ENCODE measurements around the gene DNAH3. TPM values are rescaled to one million over a fixed set of nuclear protein-coding genes. Genes with fewer than 3 reads are reported as not detected.

The DNAH3 gene
- total and polyA plus RNA-seq, 2 experiments from 2014 or later, result 0.70 to 1.3 TPM

DNA sequence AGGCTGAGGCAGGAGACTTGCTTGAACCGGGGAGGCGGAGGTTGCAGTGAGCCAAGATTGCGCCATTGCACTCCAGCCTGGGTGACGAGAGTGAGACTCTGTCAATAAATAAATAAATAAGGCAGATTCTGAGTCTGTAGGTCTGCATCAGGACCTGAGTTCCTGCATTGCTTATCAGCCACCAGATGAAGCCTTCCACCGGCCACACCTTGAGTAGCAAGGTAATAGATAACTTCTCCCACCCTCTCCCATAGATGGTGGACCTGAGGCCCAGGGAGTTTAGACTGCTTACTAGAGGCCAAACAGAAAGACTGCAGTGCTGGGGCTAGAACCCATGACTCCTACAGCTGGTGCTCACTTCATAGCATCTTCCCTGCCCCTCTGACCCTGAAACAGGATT lies 38.7 kb upstream of the DNAH3 start:
- H3K27me3 Mint-ChIP-seq (ENCODE audit: insufficient read depth, low read depth, poor library complexity), result no peaks in the 10 kb centered on the region
- Histone ChIP-seq H3K9me2 (ENCODE audit: insufficient read depth) (no peaks in the 10 kb centered on the region), H3K27me3 (ENCODE audit: insufficient read depth) (no peaks in the 10 kb centered on the region), H3K4me2 (no peak overlapping the region), H3K36me3 (ENCODE audit: insufficient read depth) (no peaks in the 10 kb centered on the region), H3K27ac (ENCODE audit: low read depth) (no peak overlapping the region), H2AFZ (no peak overlapping the region), H3F3A (replicated peaks; ENCODE audit: low read depth) (no peaks in the 10 kb centered on the region), H3K79me2 (replicated peaks; ENCODE audit: insufficient read depth) (no peaks in the 10 kb centered on the region), H4K20me1 (replicated peaks; ENCODE audit: insufficient read depth) (no peaks in the 10 kb centered on the region), H3K4me3 (no peak overlapping the region), H3K4me1 (ENCODE audit: insufficient read depth) (no peaks in the 10 kb centered on the region)
- ATAC-seq, result no peak
- H3K36me3 Mint-ChIP-seq (ENCODE audit: low read depth), result peaks cover 4% of the 10 kb centered on the region; the same call in 2 of the 3 replicates
- H3K4me3 Mint-ChIP-seq, result no peak overlapping the region
- peaks cover 3% of the 10 kb centered on the region; the same call in 1 of the 3 replicates for H3K9me3 Mint-ChIP-seq
- DNase-seq (ENCODE audit: low spot score), result no peak
- no peaks in the 10 kb centered on the region for H3K4me1 Mint-ChIP-seq
- no peak overlapping the region for H3K27ac Mint-ChIP-seq
- no peak for TF ChIP-seq EZH2phosphoT487 (IDR thresholded peaks at IDR 0.05; ENCODE audit: unreplicated experiment)
- no peak for TF ChIP-seq EZH2 (IDR thresholded peaks at IDR 0.05; ENCODE audit: low read depth, unreplicated experiment)
- TF ChIP-seq, protein P1, sequence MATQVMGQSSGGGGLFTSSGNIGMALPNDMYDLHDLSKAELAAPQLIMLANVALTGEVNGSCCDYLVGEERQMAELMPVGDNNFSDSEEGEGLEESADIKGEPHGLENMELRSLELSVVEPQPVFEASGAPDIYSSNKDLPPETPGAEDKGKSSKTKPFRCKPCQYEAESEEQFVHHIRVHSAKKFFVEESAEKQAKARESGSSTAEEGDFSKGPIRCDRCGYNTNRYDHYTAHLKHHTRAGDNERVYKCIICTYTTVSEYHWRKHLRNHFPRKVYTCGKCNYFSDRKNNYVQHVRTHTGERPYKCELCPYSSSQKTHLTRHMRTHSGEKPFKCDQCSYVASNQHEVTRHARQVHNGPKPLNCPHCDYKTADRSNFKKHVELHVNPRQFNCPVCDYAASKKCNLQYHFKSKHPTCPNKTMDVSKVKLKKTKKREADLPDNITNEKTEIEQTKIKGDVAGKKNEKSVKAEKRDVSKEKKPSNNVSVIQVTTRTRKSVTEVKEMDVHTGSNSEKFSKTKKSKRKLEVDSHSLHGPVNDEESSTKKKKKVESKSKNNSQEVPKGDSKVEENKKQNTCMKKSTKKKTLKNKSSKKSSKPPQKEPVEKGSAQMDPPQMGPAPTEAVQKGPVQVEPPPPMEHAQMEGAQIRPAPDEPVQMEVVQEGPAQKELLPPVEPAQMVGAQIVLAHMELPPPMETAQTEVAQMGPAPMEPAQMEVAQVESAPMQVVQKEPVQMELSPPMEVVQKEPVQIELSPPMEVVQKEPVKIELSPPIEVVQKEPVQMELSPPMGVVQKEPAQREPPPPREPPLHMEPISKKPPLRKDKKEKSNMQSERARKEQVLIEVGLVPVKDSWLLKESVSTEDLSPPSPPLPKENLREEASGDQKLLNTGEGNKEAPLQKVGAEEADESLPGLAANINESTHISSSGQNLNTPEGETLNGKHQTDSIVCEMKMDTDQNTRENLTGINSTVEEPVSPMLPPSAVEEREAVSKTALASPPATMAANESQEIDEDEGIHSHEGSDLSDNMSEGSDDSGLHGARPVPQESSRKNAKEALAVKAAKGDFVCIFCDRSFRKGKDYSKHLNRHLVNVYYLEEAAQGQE (IDR thresholded peaks at IDR 0.05; ENCODE audit: unreplicated experiment), result no peak
- TF ChIP-seq CREB1 (CRISPR knock-in tag; IDR thresholded peaks at IDR 0.05; ENCODE audit: low read depth), result no peak
- no peak for TF ChIP-seq STAT1 (IDR thresholded peaks at IDR 0.05; ENCODE audit: unreplicated experiment)
- no peak for TF ChIP-seq NANOG (IDR thresholded peaks at IDR 0.05; ENCODE audit: borderline replicate concordance)
- TF ChIP-seq, protein P2, sequence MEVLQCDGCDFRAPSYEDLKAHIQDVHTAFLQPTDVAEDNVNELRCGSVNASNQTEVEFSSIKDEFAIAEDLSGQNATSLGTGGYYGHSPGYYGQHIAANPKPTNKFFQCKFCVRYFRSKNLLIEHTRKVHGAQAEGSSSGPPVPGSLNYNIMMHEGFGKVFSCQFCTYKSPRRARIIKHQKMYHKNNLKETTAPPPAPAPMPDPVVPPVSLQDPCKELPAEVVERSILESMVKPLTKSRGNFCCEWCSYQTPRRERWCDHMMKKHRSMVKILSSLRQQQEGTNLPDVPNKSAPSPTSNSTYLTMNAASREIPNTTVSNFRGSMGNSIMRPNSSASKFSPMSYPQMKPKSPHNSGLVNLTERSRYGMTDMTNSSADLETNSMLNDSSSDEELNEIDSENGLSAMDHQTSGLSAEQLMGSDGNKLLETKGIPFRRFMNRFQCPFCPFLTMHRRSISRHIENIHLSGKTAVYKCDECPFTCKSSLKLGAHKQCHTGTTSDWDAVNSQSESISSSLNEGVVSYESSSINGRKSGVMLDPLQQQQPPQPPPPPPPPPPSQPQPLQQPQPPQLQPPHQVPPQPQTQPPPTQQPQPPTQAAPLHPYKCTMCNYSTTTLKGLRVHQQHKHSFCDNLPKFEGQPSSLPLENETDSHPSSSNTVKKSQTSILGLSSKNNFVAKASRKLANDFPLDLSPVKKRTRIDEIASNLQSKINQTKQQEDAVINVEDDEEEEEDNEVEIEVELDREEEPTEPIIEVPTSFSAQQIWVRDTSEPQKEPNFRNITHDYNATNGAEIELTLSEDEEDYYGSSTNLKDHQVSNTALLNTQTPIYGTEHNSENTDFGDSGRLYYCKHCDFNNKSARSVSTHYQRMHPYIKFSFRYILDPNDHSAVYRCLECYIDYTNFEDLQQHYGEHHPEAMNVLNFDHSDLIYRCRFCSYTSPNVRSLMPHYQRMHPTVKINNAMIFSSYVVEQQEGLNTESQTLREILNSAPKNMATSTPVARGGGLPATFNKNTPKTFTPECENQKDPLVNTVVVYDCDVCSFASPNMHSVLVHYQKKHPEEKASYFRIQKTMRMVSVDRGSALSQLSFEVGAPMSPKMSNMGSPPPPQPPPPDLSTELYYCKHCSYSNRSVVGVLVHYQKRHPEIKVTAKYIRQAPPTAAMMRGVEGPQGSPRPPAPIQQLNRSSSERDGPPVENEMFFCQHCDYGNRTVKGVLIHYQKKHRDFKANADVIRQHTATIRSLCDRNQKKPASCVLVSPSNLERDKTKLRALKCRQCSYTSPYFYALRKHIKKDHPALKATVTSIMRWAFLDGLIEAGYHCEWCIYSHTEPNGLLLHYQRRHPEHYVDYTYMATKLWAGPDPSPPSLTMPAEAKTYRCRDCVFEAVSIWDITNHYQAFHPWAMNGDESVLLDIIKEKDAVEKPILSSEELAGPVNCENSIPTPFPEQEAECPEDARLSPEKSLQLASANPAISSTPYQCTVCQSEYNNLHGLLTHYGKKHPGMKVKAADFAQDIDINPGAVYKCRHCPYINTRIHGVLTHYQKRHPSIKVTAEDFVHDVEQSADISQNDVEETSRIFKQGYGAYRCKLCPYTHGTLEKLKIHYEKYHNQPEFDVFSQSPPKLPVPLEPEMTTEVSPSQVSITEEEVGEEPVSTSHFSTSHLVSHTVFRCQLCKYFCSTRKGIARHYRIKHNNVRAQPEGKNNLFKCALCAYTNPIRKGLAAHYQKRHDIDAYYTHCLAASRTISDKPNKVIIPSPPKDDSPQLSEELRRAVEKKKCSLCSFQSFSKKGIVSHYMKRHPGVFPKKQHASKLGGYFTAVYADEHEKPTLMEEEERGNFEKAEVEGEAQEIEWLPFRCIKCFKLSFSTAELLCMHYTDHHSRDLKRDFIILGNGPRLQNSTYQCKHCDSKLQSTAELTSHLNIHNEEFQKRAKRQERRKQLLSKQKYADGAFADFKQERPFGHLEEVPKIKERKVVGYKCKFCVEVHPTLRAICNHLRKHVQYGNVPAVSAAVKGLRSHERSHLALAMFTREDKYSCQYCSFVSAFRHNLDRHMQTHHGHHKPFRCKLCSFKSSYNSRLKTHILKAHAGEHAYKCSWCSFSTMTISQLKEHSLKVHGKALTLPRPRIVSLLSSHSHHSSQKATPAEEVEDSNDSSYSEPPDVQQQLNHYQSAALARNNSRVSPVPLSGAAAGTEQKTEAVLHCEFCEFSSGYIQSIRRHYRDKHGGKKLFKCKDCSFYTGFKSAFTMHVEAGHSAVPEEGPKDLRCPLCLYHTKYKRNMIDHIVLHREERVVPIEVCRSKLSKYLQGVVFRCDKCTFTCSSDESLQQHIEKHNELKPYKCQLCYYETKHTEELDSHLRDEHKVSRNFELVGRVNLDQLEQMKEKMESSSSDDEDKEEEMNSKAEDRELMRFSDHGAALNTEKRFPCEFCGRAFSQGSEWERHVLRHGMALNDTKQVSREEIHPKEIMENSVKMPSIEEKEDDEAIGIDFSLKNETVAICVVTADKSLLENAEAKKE (CRISPR knock-in tag; IDR thresholded peaks at IDR 0.05), result no peak
- TF ChIP-seq JUNB (IDR thresholded peaks at IDR 0.05; ENCODE audit: unreplicated experiment), result no peak
- no peak for TF ChIP-seq ZNF331 (CRISPR knock-in tag; IDR thresholded peaks at IDR 0.05; ENCODE audit: low read depth)
- TF ChIP-seq, protein P3, sequence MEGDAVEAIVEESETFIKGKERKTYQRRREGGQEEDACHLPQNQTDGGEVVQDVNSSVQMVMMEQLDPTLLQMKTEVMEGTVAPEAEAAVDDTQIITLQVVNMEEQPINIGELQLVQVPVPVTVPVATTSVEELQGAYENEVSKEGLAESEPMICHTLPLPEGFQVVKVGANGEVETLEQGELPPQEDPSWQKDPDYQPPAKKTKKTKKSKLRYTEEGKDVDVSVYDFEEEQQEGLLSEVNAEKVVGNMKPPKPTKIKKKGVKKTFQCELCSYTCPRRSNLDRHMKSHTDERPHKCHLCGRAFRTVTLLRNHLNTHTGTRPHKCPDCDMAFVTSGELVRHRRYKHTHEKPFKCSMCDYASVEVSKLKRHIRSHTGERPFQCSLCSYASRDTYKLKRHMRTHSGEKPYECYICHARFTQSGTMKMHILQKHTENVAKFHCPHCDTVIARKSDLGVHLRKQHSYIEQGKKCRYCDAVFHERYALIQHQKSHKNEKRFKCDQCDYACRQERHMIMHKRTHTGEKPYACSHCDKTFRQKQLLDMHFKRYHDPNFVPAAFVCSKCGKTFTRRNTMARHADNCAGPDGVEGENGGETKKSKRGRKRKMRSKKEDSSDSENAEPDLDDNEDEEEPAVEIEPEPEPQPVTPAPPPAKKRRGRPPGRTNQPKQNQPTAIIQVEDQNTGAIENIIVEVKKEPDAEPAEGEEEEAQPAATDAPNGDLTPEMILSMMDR (conservative IDR thresholded peaks at IDR 0.05; ENCODE audit: low read depth in 2 of 2), result no peak
- no peak for TF ChIP-seq ZNF114 (CRISPR knock-in tag; IDR thresholded peaks at IDR 0.05)
- no peak for TF ChIP-seq POLR2AphosphoS5 (IDR thresholded peaks at IDR 0.05; ENCODE audit: low read depth)
- TF ChIP-seq, protein P4, sequence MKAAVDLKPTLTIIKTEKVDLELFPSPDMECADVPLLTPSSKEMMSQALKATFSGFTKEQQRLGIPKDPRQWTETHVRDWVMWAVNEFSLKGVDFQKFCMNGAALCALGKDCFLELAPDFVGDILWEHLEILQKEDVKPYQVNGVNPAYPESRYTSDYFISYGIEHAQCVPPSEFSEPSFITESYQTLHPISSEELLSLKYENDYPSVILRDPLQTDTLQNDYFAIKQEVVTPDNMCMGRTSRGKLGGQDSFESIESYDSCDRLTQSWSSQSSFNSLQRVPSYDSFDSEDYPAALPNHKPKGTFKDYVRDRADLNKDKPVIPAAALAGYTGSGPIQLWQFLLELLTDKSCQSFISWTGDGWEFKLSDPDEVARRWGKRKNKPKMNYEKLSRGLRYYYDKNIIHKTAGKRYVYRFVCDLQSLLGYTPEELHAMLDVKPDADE (IDR thresholded peaks at IDR 0.05), result no peak

Data from GM23338 (cell line).